A673 (cell line): ENCODE data around the gene TAL2.

Experiments used
- CTCF ChIP-seq: fragments of 300-800, 200-600 bp; sonication (generic); conservative IDR thresholded peaks from 2 replicates; pipeline ENCODE4 v1.5.1; 2017; ENCODE audit warnings: low read depth, mild to moderate bottlenecking, antibody characterized with exemption, low read length, moderate library complexity, mixed read lengths
- EZH2 ChIP-seq: fragments of 200-600 bp; sonication (generic); IDR thresholded peaks from 2 replicates; pipeline ENCODE4 v1.6.1; 2017; ENCODE audit warnings: borderline replicate concordance, low read depth, mild to moderate bottlenecking, mixed read lengths, antibody characterized with exemption, low read length; ENCODE audit not compliant: poor library complexity, severe bottlenecking

- no peak for TF ChIP-seq CTCF
- TF ChIP-seq EZH2, result no peak
Measured at GRCh38 chr9:105701145-105701544, 38.9 kb downstream of the TAL2 start.
